ENCODE results near the gene LTB4R2.

The LTB4R2 gene

GRCh38 chr14:24337824-24338175 is 27.9 kb downstream of the LTB4R2 start:
- TF ChIP-seq CTCF (IDR thresholded peaks at IDR 0.05; ENCODE audit: low read depth, low read length) = no peak

DNA sequence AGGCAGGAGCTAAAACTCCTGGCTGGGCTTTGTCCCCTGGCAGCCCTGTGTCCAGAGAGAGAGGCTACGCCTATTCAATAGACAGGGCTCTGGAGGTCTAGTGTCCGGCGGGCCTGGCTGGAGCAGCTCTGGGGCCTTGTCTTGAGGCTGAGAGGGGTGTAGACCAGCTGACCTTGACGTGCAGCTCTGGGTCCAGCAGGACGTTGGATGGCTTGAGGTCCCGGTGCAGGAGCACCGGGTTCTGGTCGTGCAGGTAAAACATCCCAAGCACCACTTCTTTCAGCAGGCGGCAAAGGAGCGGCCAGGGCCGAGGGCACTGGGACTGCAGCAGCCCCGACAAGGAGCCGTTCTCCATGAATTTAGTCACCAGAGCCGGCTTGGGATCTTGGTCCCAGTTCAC is 28.9 kb downstream of the LTB4R2 start:
- no peak overlapping the region for H3K4me3 ChIP-seq (ENCODE audit: low read depth, low read length)
- TF ChIP-seq CTCF (IDR thresholded peaks at IDR 0.05; ENCODE audit: low read depth, low read length) = no peak

More at GRCh38 chr14:24337824-24338175, 27.9 kb downstream of the LTB4R2 start:
- H3K4me3 ChIP-seq (ENCODE audit: low read depth, low read length) = no peak overlapping the region

DNA sequence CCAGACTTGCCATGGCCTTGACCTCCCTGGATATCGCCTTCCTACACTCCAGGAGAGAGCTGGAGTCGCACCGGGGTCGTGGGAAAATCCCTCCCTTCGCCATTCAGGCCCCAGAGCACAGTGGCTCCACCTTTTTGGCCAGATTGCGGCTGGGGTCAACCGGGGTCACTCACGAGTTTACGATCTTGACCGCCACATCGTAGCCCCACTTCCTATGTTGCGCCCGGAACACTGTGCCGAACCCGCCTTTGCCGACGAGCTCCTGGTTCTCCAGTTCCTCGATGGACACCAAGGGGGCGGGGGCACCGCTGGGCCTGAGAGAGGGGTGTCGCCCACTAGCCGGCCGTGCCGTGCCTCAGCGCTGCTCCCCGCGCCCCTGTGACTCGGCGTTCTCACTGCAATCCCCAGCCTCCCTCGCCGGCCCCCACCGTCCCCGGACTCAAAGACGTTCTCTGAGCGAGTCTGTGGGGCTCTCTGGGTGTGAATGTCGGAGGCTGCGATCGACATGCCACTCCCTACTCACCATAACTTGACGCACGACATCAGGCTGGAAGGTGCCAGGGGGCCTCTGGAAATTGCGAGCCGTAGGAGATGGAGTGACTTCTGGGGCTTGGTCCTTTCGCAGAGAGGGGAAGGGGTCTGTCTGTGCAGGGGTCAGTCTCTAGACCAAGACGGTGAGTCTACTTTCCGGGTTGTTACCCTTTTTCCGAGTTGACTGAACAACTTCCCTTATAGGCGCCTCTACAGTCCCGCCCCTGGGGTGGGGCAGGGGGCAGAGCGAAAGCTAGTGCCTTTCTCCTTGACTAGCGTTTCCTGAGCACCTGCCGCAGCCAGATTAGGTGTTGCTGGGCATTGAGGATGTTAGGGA is 29.6 kb downstream of the LTB4R2 start, which contains the start of gene RIPK3:
RIPK3 (minus strand) TSS at position 708 of the 868 bp plus-strand sequence; CDS start at position 543, 165 bp downstream.
- H3K4me3 ChIP-seq (ENCODE audit: low read depth, low read length) = no peak within 1 kb of the TSS
- no peak for TF ChIP-seq CTCF (IDR thresholded peaks at IDR 0.05; ENCODE audit: low read depth, low read length)

DNA sequence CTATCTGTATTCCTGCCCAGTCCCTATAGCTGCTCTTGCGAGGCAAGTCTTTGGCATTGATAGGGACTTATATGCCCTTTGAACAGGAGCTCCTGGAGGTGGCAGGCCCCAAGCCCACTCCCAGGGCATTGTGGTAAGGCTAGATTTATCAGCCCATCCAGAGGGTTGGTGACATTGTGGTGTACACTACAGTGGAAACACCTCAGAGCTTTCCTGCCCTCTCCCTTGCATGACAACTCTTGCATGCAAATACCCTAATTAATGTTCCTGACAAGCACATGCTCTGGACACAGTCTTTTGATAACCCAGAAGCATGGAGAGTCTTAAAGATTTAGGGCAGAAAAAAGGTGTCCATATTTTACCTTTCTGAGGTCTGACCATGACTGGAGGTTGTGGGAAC is 30.7 kb downstream of the LTB4R2 start:
- H3K4me3 ChIP-seq (ENCODE audit: low read depth, low read length) = no peak overlapping the region
- no peak for TF ChIP-seq CTCF (IDR thresholded peaks at IDR 0.05; ENCODE audit: low read depth, low read length)

DNA sequence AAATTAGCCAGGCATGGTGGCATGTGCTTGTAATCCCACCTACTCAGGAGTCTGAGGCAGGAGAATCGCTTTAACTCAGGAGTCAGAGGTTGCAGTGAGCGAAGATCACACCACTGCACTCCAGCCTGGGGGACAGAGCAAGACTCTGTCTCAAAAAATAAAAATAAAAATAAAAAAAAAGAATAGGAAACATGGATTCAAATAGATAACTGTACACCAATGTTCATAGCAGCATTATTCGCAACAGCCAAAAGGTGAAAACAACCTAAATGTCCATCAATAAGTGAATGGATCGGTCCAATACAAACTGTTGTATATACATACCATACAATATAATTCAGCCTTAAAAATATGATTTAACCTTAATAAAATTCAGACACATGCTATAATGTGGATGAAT is 32.9 kb downstream of the LTB4R2 start:
- no peak overlapping the region for H3K4me3 ChIP-seq (ENCODE audit: low read depth, low read length)
- TF ChIP-seq CTCF (IDR thresholded peaks at IDR 0.05; ENCODE audit: low read depth, low read length) = no peak

DNA sequence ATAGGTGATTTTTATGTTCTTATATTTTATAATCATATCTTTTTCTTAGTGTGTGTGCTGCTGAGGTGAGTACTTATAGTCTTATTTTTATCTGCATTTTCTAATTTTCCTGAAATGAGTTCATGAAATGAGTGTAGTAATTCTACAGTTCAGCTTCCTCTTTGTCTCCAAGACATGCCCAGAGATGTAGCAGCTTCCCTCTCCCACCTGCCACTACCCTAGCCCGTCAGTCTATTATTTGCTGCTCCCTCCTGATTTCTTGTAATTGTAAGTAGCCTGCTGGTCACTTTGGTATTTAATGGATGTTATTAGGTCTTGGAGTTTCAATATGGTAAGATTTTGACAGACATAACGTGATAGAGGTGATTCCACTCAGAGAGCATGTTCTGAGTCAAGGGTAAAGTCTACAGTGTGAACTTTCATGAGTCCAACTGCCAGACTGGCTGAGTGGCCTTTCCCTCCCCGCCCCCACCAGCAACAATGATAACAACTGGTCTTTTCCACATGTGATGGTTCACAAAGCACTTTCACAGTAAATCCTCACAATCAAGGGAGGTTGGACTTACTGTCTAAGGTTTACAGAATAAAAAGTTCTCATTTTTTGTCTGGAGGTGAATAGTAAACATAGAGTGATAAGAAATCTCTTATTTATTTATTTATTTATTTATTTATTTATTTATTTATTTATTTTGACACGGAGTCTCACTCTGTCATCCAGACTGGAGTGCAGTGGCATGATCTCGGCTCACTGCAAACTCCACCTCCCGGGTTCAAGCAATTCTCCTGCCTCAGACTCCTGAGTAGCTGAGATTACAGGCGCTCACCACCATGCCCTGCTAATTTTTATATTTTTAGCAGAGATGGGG is 34.1 kb downstream of the LTB4R2 start:
- no peak for TF ChIP-seq CTCF (IDR thresholded peaks at IDR 0.05; ENCODE audit: low read depth, low read length)
- H3K4me3 ChIP-seq (ENCODE audit: low read depth, low read length) = no peak overlapping the region

GRCh38 chr14:24347134-24347533 is 37.2 kb downstream of the LTB4R2 start:
- no peak overlapping the region for H3K4me3 ChIP-seq (ENCODE audit: low read depth, low read length)
- no peak for TF ChIP-seq CTCF (IDR thresholded peaks at IDR 0.05; ENCODE audit: low read depth, low read length)

Data from WI38 (cell line).